Gastroesophageal sphincter (tissue), 3 donors: ENCODE results near the gene LONP2.

Experiments used
- EP300 ChIP-seq: sonication (generic); formaldehyde crosslinking; IDR thresholded peaks from one replicate; pipeline ENCODE4 v1.6.1; 2017; ENCODE audit warnings: antibody characterized with exemption, mild to moderate bottlenecking
- POLR2AphosphoS5 ChIP-seq: sonication (generic); formaldehyde crosslinking; IDR thresholded peaks from one replicate; pipeline ENCODE4 v1.6.1; 2017; ENCODE audit warnings: antibody characterized with exemption
- TF ChIP-seq, protein P1 (sequence below), 4 experiments: fragments of 200-600 bp in 2 of 4; fragments of 450-650 bp in 2 of 4; sonication (generic) in 1 of 4; IDR thresholded peaks; one replicate each; pipeline ENCODE4 v1.5.1; 2017 to 2019; ENCODE audit warnings: antibody characterized with exemption in 4 of 4, mild to moderate bottlenecking in 2 of 4, moderate library complexity in 2 of 4

- TF ChIP-seq, protein P1, sequence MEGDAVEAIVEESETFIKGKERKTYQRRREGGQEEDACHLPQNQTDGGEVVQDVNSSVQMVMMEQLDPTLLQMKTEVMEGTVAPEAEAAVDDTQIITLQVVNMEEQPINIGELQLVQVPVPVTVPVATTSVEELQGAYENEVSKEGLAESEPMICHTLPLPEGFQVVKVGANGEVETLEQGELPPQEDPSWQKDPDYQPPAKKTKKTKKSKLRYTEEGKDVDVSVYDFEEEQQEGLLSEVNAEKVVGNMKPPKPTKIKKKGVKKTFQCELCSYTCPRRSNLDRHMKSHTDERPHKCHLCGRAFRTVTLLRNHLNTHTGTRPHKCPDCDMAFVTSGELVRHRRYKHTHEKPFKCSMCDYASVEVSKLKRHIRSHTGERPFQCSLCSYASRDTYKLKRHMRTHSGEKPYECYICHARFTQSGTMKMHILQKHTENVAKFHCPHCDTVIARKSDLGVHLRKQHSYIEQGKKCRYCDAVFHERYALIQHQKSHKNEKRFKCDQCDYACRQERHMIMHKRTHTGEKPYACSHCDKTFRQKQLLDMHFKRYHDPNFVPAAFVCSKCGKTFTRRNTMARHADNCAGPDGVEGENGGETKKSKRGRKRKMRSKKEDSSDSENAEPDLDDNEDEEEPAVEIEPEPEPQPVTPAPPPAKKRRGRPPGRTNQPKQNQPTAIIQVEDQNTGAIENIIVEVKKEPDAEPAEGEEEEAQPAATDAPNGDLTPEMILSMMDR (IDR thresholded peaks at IDR 0.05) = no peak
- TF ChIP-seq EP300 (no peak), POLR2AphosphoS5 (no peak)
Measured at GRCh38 chr16:48215738-48216137, 28.4 kb upstream of the LONP2 start.
